ENCODE data around the gene ABTB1. TPM values are rescaled to one million over a fixed set of nuclear protein-coding genes. Genes with fewer than 3 reads are reported as not detected.

ABTB1 gene
- total and polyA plus RNA-seq, 9 of the 15 experiments (the other 6 are each of a cell fraction or from before 2014, with no cell fraction given) = 0.04 to 2.3 (median 0.55) TPM; not detected in 1

- TF ChIP-seq ZBTB49 (CRISPR knock-in tag; IDR thresholded peaks at IDR 0.05; ENCODE audit: borderline replicate concordance) (no peak), ZNF561 (CRISPR knock-in tag; conservative IDR thresholded peaks at IDR 0.05) (no peak), SIX5 (IDR thresholded peaks at IDR 0.05; ENCODE audit: borderline replicate concordance in 1 of 2, insufficient read depth in 1 of 2, low read depth in 1 of 2, low read length in 2 of 2) (no peak), ZNF431 (CRISPR knock-in tag; IDR thresholded peaks at IDR 0.05) (no peak)
These were observed 33.3 kb upstream of the ABTB1 start (continued) for GRCh38 chr3:127639173-127640041.

DNA sequence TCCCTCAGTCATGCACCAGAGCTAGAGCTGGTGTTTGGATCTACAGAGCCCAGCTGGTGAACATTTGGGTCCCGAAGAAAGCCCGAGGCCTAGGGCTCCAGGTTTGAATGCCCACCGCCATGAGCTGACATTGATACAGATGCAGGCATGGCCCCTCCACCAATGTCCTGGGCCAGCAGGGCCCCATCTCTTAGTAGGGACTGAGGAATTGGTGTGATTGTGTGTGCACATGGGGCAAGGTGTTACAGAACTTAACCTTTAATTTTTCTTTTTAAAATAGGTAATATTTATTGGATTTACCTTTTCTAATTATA is 32.8 kb upstream of the ABTB1 start:
- Histone ChIP-seq H3K4me1 (replicated peaks in 1 of 2; ENCODE audit: control insufficient read depth in 2 of 2, insufficient read depth in 2 of 2, low read length in 2 of 2) (peaks cover 0 to 3% of the 10 kb centered on the region in 2 experiments; a peak in 2 of 5 replicates), H3K9me3 (replicated peaks; ENCODE audit: control insufficient read depth, insufficient read depth, low read depth, low read length) (no peaks in the 10 kb centered on the region), H3K4me3 (no peak overlapping the region), H3K9ac (ENCODE audit: insufficient read depth in 1 of 2, low read depth in 2 of 2, low read length in 2 of 2) (no peak overlapping the region), H3K9me1 (ENCODE audit: control insufficient read depth, insufficient read depth, low read length) (no peaks in the 10 kb centered on the region), H3K36me3 (ENCODE audit: control insufficient read depth, insufficient read depth, low read length) (peaks cover 12% of the 10 kb centered on the region; the same call in 2 of the 3 replicates), H3K27ac (ENCODE audit: extremely low read depth, low read depth, low read length) (no peak overlapping the region), H4K20me1 (replicated peaks; ENCODE audit: control insufficient read depth, insufficient read depth, low read length) (no peaks in the 10 kb centered on the region), H2AFZ (ENCODE audit: low read depth, low read length) (no peak overlapping the region), H3K27me3 (ENCODE audit: control insufficient read depth in 2 of 2, insufficient read depth in 2 of 2, low read length in 2 of 2) (no peaks in the 10 kb centered on the region), H3K4me2 (ENCODE audit: insufficient read depth, low read length) (no peak overlapping the region), H3K79me2 (ENCODE audit: control insufficient read depth, insufficient read depth, low read length) (peaks cover 17% of the 10 kb centered on the region)
- TF ChIP-seq KDM4B (IDR thresholded peaks at IDR 0.05; ENCODE audit: borderline replicate concordance in 2 of 2, low read depth in 1 of 2) = no peak
- 82% methylated on average over 2 of the region's 3 CpGs for WGBS (ENCODE audit: insufficient coverage, low coverage, missing lambda C conversion rate)
- intact Hi-C loops (cut with micrococcal nuclease) = no loop called here
- BruUV-seq (replicated peaks) = no TSS peak
- FAIRE-seq = no peak
- ATAC-seq = no peak
- CTCF ChIA-PET (ENCODE audit: low intra/inter-chr PET ratio) = no interaction called here
- no peak for DNase-seq (ENCODE audit: extremely low read depth in 1 of 4, low spot score in 3 of 4)
- POLR2A ChIA-PET = no interaction called here
- in situ Hi-C loops (cut with MboI) = no loop called here

Data from K562 (cell line).